GM18867 (cell line): Measurements from ENCODE around the gene CMAS.

ENCODE experiments used
- ATAC-seq: cut with Tn5 transposase; IDR thresholded peaks from one replicate; pipeline ENCODE4 v1.9.1; 2021; ENCODE audit warnings: mild to moderate bottlenecking, moderate library complexity; ENCODE audit not compliant: unreplicated experiment

Gene CMAS

GRCh38 chr12:22105542-22105941, 59.5 kb downstream of the CMAS start:
- ATAC-seq: no peak

GRCh38 chr12:22110176-22110575, 64.2 kb downstream of the CMAS start:
- no peak for ATAC-seq
